ENCODE measurements around the gene LIPC. TPM values are rescaled to one million over a fixed set of nuclear protein-coding genes. Genes with fewer than 3 reads are reported as not detected.

LIPC gene
- total RNA-seq, 1 donor from 2014 or later = not detected

DNA sequence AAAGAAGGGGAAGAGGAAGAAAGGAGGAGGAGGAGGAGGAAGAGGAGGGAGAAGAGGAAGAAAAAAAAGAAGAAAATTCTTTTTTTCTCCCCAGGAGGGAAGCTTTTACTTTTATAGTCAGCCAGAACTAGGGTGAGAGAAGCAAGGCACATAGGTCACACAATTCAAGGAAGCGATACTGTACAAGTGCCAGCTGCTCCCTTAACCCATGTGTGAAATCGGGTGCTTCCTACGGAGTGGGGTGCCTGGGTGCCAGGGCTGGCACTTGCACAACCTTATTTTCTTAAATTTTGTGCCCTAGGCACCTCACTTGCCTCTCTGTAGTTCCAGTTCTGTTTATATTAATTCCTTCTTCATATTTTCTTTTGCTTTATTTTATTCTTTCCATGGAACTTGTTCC lies 150.4 kb downstream of the LIPC start:
- Mint-ChIP-seq H3K9me3 (ENCODE audit: unreplicated experiment) (peaks cover 18% of the 10 kb centered on the region), H3K27me3 (ENCODE audit: unreplicated experiment) (no peaks in the 10 kb centered on the region), H3K4me3 (ENCODE audit: unreplicated experiment) (no peak overlapping the region), H3K4me1 (ENCODE audit: unreplicated experiment) (no peaks in the 10 kb centered on the region), H3K36me3 (ENCODE audit: unreplicated experiment) (peaks cover 4% of the 10 kb centered on the region), H3K27ac (ENCODE audit: unreplicated experiment) (no peak overlapping the region)
- DNase-seq (ENCODE audit: extremely low spot score, unreplicated experiment) = no peak
- no peak for TF ChIP-seq CTCF (IDR thresholded peaks at IDR 0.05)

DNA sequence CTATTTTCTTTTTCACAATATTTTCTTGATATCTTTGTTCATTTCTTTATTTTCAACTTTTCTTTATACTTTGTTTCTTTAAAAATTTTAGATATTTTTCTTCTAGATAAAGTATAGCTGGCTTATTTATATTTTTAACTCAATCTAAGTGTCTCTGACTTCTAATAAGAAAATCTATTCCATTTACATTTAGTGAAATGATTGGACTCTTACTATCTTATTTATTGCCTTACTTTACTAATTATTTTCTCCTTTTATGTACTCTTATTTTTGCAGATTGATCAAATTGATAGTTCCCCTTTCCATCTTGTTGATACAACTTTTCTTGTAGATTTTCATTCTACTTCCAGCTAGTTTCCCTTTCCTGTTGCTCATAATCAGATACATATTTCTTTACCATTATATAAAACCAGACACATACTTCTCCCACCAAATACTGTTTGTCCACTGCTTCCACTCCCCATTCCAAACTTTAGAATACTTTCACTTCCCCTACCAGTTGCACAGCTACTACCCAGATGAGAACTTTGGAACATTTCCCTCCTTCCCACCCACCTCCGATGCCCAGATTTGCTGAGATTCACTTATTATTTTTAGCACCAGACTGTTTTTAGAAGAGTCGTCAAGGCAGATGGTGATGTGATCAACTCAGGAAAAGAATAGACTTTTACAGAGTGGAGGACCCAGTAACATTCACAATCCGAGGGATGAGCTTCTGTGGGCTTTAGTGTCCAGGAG lies 151.5 kb downstream of the LIPC start:
- H3K4me3 Mint-ChIP-seq (ENCODE audit: unreplicated experiment) = no peak overlapping the region
- H3K36me3 Mint-ChIP-seq (ENCODE audit: unreplicated experiment) = peaks cover 4% of the 10 kb centered on the region
- no peaks in the 10 kb centered on the region for H3K27me3 Mint-ChIP-seq (ENCODE audit: unreplicated experiment)
- H3K27ac Mint-ChIP-seq (ENCODE audit: unreplicated experiment) = no peak overlapping the region
- no peak for DNase-seq (ENCODE audit: extremely low spot score, unreplicated experiment)
- peaks cover 5% of the 10 kb centered on the region for H3K4me1 Mint-ChIP-seq (ENCODE audit: unreplicated experiment)
- peaks cover 18% of the 10 kb centered on the region for H3K9me3 Mint-ChIP-seq (ENCODE audit: unreplicated experiment)
- no peak for TF ChIP-seq CTCF (IDR thresholded peaks at IDR 0.05)

DNA sequence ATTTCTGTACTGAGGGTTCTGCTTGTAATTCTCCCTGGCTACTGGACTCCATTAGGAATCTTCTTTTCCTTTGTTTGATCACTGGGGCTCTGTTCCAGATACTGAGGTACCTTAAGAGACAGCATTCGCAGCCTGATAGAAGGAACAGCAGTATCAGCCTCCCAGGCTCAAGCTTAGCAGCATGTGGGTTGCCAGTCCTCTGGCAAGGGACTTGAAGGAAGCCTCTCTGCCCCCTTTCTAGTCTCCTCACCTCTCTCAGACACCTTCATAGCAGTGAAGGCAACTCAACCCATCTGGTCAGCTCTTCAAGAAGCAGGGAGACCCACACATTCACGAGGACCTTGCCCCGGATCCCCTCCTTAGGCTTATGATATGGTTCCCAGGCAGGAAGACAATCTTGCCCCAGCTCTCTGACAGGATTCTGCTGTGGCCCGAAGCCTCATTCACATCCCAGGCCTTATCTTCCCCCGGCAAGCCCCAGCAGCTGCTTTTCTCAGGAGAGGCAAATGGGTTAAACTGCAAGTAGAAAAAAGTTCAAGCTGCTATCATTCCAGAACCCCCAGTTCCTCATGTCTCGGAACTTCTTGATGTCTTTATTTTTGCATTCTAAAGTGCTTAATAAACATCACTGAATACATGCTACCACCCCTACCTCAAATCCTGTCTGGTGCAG lies 153.1 kb downstream of the LIPC start:
- peaks cover 4% of the 10 kb centered on the region for H3K36me3 Mint-ChIP-seq (ENCODE audit: unreplicated experiment)
- peaks cover 7% of the 10 kb centered on the region for H3K4me1 Mint-ChIP-seq (ENCODE audit: unreplicated experiment)

DNA sequence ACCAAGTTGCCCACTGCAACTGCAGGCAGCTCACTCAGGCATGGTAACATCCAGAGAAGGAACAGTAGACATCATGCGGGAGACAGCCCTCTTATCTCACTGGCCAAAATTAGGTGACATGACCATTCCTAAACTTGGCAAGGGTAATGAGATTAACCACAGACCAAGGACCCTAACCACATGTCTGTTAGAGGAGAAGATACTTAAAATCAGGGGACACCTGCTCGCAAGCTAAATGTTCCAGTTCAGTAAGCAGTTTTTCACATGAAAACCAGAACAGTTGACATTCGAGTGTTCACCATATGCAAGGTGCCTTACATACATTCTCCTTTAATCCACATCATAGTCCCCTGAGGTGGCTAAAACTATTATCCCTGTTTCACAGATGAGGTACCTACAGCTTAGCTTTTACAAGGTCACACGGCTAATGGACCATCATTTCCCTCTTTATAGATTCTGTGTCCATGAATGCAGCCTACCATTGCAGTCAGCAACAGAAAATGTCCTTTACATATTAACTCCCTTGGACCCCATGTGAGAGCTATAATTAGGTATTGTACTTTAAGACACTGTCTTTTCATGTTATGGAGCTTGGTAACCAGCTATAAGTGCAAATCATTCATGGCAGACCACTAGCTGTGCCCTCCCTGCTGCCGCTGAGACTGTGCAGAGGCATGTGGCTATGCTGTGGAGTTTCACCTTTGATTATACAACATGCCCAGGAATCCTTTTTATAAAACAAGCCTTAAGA lies 154.1 kb downstream of the LIPC start:
- Mint-ChIP-seq H3K9me3 (ENCODE audit: unreplicated experiment) (peaks cover 18% of the 10 kb centered on the region), H3K27me3 (ENCODE audit: unreplicated experiment) (no peaks in the 10 kb centered on the region), H3K4me3 (ENCODE audit: unreplicated experiment) (no peak overlapping the region), H3K4me1 (ENCODE audit: unreplicated experiment) (peaks cover 7% of the 10 kb centered on the region), H3K36me3 (ENCODE audit: unreplicated experiment) (peaks cover 4% of the 10 kb centered on the region), H3K27ac (ENCODE audit: unreplicated experiment) (no peak overlapping the region)
- no peak for DNase-seq (ENCODE audit: extremely low spot score, unreplicated experiment)
- no peak for TF ChIP-seq CTCF (IDR thresholded peaks at IDR 0.05)

More for the DNA sequence above, 153.1 kb downstream of the LIPC start:
- Mint-ChIP-seq H3K9me3 (ENCODE audit: unreplicated experiment) (peaks cover 18% of the 10 kb centered on the region), H3K4me3 (ENCODE audit: unreplicated experiment) (no peak overlapping the region), H3K27me3 (ENCODE audit: unreplicated experiment) (no peaks in the 10 kb centered on the region), H3K27ac (ENCODE audit: unreplicated experiment) (no peak overlapping the region)
- DNase-seq (ENCODE audit: extremely low spot score, unreplicated experiment) = no peak
- no peak for TF ChIP-seq CTCF (IDR thresholded peaks at IDR 0.05)

DNA sequence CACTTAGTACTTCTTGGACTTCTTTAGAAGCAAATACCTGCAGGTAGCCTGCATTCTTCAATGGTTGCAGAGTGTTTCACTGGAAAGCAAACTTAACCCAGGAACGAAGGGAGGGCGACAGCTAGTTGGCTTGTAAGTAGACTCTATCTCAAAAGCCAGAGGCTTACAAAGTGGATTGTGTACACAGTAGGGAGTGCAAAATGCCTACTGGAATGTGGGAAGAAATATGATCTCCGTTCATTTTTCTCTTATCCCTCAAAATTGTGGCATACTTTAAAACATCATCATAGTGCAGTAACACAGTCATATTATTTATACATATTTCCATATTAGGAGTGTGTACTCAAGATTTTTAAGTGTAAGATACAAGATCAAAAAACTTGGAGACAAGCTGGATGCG lies 155.7 kb downstream of the LIPC start:
- peaks cover 18% of the 10 kb centered on the region for H3K9me3 Mint-ChIP-seq (ENCODE audit: unreplicated experiment)
- H3K36me3 Mint-ChIP-seq (ENCODE audit: unreplicated experiment) = peaks cover 11% of the 10 kb centered on the region
- no peak for TF ChIP-seq CTCF (IDR thresholded peaks at IDR 0.05)
- H3K27ac Mint-ChIP-seq (ENCODE audit: unreplicated experiment) = no peak overlapping the region
- H3K27me3 Mint-ChIP-seq (ENCODE audit: unreplicated experiment) = no peaks in the 10 kb centered on the region
- peaks cover 7% of the 10 kb centered on the region for H3K4me1 Mint-ChIP-seq (ENCODE audit: unreplicated experiment)
- no peak overlapping the region for H3K4me3 Mint-ChIP-seq (ENCODE audit: unreplicated experiment)
- DNase-seq (ENCODE audit: extremely low spot score, unreplicated experiment) = no peak
